Small intestine (tissue), 7 donors: Measurements from ENCODE around the gene ENTREP3. TPM values are rescaled to one million over a fixed set of nuclear protein-coding genes. Genes with fewer than 3 reads are reported as not detected.
"Not testable (repeated sequence)": the region's sequence is repeated elsewhere in the genome, so short reads cannot be mapped to it uniquely, and the experiment has no call there.

ENCODE experiments used
- DNase-seq, 2 donors: peaks; one replicate each; pipeline versions ENCODE4 v3.0.0 to v3.0.0-alpha.2; 2013
- FAIRE-seq: peaks from 2 replicates; lab custom pipeline; 2012; peaks lifted over from hg19 to GRCh38; lab: Jason Lieb, UNC
- H3K27ac ChIP-seq, 3 donors: one replicate each; pipeline ENCODE4 v1.5.1; 2013; ENCODE audit warnings: low read length in 2 of 3, mild to moderate bottlenecking in 2 of 3, control low read depth in 1 of 3, inconsistent platforms in 1 of 3, low read depth in 1 of 3, moderate library complexity in 1 of 3
- H3K27me3 ChIP-seq, 3 donors: one replicate each; pipeline ENCODE4 v1.6.1; 2013; ENCODE audit warnings: low read length in 3 of 3, inconsistent platforms in 1 of 3; ENCODE audit not compliant: control insufficient read depth in 3 of 3, insufficient read depth in 3 of 3
- H3K36me3 ChIP-seq, 3 donors: one replicate each; pipeline ENCODE4 v1.6.1; 2013; ENCODE audit warnings: low read length in 3 of 3, inconsistent platforms in 1 of 3, low read depth in 1 of 3, mild to moderate bottlenecking in 1 of 3, moderate library complexity in 1 of 3; ENCODE audit not compliant: control insufficient read depth in 3 of 3, insufficient read depth in 2 of 3
- H3K4me1 ChIP-seq, 3 donors: one replicate each; pipeline ENCODE4 v1.6.1; 2013; ENCODE audit warnings: low read length in 2 of 3, inconsistent platforms in 1 of 3, low read depth in 1 of 3, mild to moderate bottlenecking in 1 of 3, moderate library complexity in 1 of 3; ENCODE audit not compliant: control insufficient read depth in 3 of 3, insufficient read depth in 2 of 3
- H3K4me3 ChIP-seq, 3 donors: one replicate each; pipeline ENCODE4 v1.5.1; 2013; ENCODE audit warnings: low read length in 3 of 3, control low read depth in 1 of 3, inconsistent platforms in 1 of 3, low read depth in 1 of 3, mild to moderate bottlenecking in 1 of 3, moderate library complexity in 1 of 3
- H3K9me3 ChIP-seq, 2 donors: one replicate each; pipeline ENCODE4 v1.6.1; 2013; ENCODE audit warnings: low read depth in 1 of 2, low read length in 1 of 2; ENCODE audit not compliant: control insufficient read depth in 2 of 2, insufficient read depth in 1 of 2
- WGBS, 3 donors: extraction: QIAGEN DNeasy Blood & Tissue Kit; methylation state at CpG; one replicate each; pipeline ENCODE4 v1.1.7; 2013; 5-methylcytosine and 5-hydroxymethylcytosine counted together
- polyA plus RNA-seq, 4 donors: library from polyadenylated mRNA; stranded (reverse) in 3 of 4; unstranded in 1 of 4; fragments of 200-250 nt in 3 of 4; fragments of 120-200 nt in 1 of 4; gene quantifications; one replicate each; pipeline versions ENCODE4 v1.2.1 to v1.2.3, GENCODE V29; 2013
- donor health status: healthy with polysubstance abuse.
- donor health status: control.
- donor health status: control.
- donor health status: Bipolar disorder and iron deficiency.
- donor health status: healthy.

Gene ENTREP3
- polyA plus RNA-seq, 4 donors = 14.3 to 21.3 (median 16.8) TPM

GRCh38 chr1:155220211-155220965, 34.9 kb downstream of the ENTREP3 start:
- FAIRE-seq, H3K27me3 ChIP-seq, H3K9me3 ChIP-seq, H3K4me3 ChIP-seq: not testable (repeated sequence)
- peak overlapping the region in 2 of 3 donors; percentile 37 to 51 for H3K27ac ChIP-seq
- 61 to 72% (median 72%) methylated on average over 10 of the region's 10 CpGs for WGBS, 3 donors
- H3K4me1 ChIP-seq = peaks cover 0 to 10% (median 0%) of the 10 kb centered on the region in 3 donors
- peak in 1 of 2 donors; percentile 77 for DNase-seq
- H3K36me3 ChIP-seq = peaks cover 0 to 13% (median 0%) of the 10 kb centered on the region in 3 donors

GRCh38 chr1:155219592-155220031, 35.7 kb downstream of the ENTREP3 start:
- Histone ChIP-seq H3K4me1 (peaks cover 0 to 7% (median 0%) of the 10 kb centered on the region in 3 donors), H3K27ac (peak overlapping the region in 2 of 3 donors; percentile 51 to 71), H3K9me3 (no peaks in the 10 kb centered on the region), H3K27me3 (no peaks in the 10 kb centered on the region), H3K36me3 (peaks cover 0 to 21% (median 0%) of the 10 kb centered on the region in 3 donors), H3K4me3 (peak overlapping the region in 1 of 3 donors; percentile 43)
- peak; percentile 38 to 87 for DNase-seq
- WGBS, 3 donors = 5 to 20% (median 15%) methylated on average over 1 of the region's 1 CpG
- FAIRE-seq = no peak

GRCh38 chr1:155218854-155219591, 36.3 kb downstream of the ENTREP3 start:
- no peaks in the 10 kb centered on the region for H3K27me3 ChIP-seq
- FAIRE-seq (no peak), DNase-seq (peak; percentile 62 to 87)
- H3K36me3 ChIP-seq = peaks cover 0 to 21% (median 0%) of the 10 kb centered on the region in 3 donors
- no peaks in the 10 kb centered on the region for H3K9me3 ChIP-seq
- H3K4me3 ChIP-seq = peak overlapping the region in 1 of 3 donors; percentile 43
- H3K27ac ChIP-seq = peak overlapping the region in 2 of 3 donors; percentile 51 to 71
- peaks cover 0 to 7% (median 0%) of the 10 kb centered on the region in 3 donors for H3K4me1 ChIP-seq
- WGBS, 3 donors = 45 to 52% (median 48%) methylated on average over 7 of the region's 7 CpGs

- not testable (repeated sequence) for H3K27ac ChIP-seq, FAIRE-seq, H3K27me3 ChIP-seq, H3K4me1 ChIP-seq, H3K4me3 ChIP-seq, DNase-seq, H3K9me3 ChIP-seq
- peaks cover 0 to 34% (median 0%) of the 10 kb centered on the region in 3 donors for H3K36me3 ChIP-seq
- WGBS, 3 donors = 76 to 84% (median 77%) methylated on average over 3 to 9 of the region's 10 CpGs
Observed at GRCh38 chr1:155214702-155215101, 40.6 kb downstream of the ENTREP3 start.

GRCh38 chr1:155212051-155212440, 43.2 kb downstream of the ENTREP3 start:
- not testable (repeated sequence) for H3K27ac ChIP-seq, FAIRE-seq, H3K27me3 ChIP-seq, H3K4me3 ChIP-seq, H3K9me3 ChIP-seq, DNase-seq
- Histone ChIP-seq H3K36me3 (peaks cover 0 to 34% (median 0%) of the 10 kb centered on the region in 3 donors), H3K4me1 (peaks cover 0 to 20% (median 8%) of the 10 kb centered on the region in 3 donors)
- WGBS, 3 donors = 75 to 85% (median 76%) methylated on average over 7 of the region's 7 CpGs

GRCh38 chr1:155211381-155212050, 43.8 kb downstream of the ENTREP3 start:
- H3K27ac ChIP-seq, DNase-seq, H3K27me3 ChIP-seq, H3K9me3 ChIP-seq, FAIRE-seq, H3K4me3 ChIP-seq: not testable (repeated sequence)
- WGBS, 3 donors = 78 to 93% (median 87%) methylated on average over 13 of the region's 13 CpGs
- Histone ChIP-seq H3K36me3 (peaks cover 0 to 32% (median 0%) of the 10 kb centered on the region in 3 donors), H3K4me1 (peaks cover 0 to 22% (median 8%) of the 10 kb centered on the region in 3 donors)

- Histone ChIP-seq H3K4me3 (no peak overlapping the region), H3K27me3 (no peaks in the 10 kb centered on the region), H3K36me3 (peaks cover 0 to 25% (median 0%) of the 10 kb centered on the region in 3 donors), H3K27ac (no peak overlapping the region), H3K4me1 (peaks cover 0 to 22% (median 8%) of the 10 kb centered on the region in 3 donors), H3K9me3 (no peaks in the 10 kb centered on the region)
- no peak for DNase-seq
- FAIRE-seq = no peak
- WGBS, 3 donors = 81 to 87% (median 85%) methylated on average over 4 of the region's 4 CpGs
Observed at GRCh38 chr1:155210314-155211104, 44.8 kb downstream of the ENTREP3 start.
